Loucy (cell line): Measurements from ENCODE around the gene IFNA1.

Experiments
- CTCF ChIP-seq: fragments of 200-600 bp; sonication (generic); conservative IDR thresholded peaks from 2 replicates; pipeline ENCODE4 v1.5.1; 2014; ENCODE audit warnings: mild to moderate bottlenecking, antibody characterized with exemption, low read length
- EZH2phosphoT487 ChIP-seq: fragments of 200-600 bp; IDR thresholded peaks from 2 replicates; pipeline ENCODE4 v1.6.1; 2018; ENCODE audit warnings: antibody characterized with exemption, mild to moderate bottlenecking, moderate library complexity, borderline replicate concordance

GRCh38 chr9:21399956-21400355 is 40.3 kb upstream of the IFNA1 start:
- TF ChIP-seq CTCF (no peak), EZH2phosphoT487 (no peak)
